ENCODE data around the gene RPP38.

The RPP38 gene

GRCh38 chr10:15131330-15131729, 34.2 kb downstream of the RPP38 start:
- Mint-ChIP-seq H3K27ac (no peak overlapping the region), H3K4me3 (no peak overlapping the region), H3K36me3 (peaks cover 67% of the 10 kb centered on the region), H3K9me3 (no peaks in the 10 kb centered on the region), H3K4me1 (no peaks in the 10 kb centered on the region), H3K27me3 (no peaks in the 10 kb centered on the region)
- no peak for ATAC-seq

GRCh38 chr10:15136129-15137035, 39.2 kb downstream of the RPP38 start:
- Mint-ChIP-seq H3K27ac (peak overlapping the region; percentile 30), H3K4me1 (peaks cover 21% of the 10 kb centered on the region), H3K36me3 (peaks cover 49% of the 10 kb centered on the region), H3K9me3 (no peaks in the 10 kb centered on the region), H3K4me3 (no peak overlapping the region), H3K27me3 (no peaks in the 10 kb centered on the region)
- no peak for ATAC-seq

- Mint-ChIP-seq H3K27ac (peak overlapping the region; percentile 30), H3K4me3 (no peak overlapping the region), H3K9me3 (no peaks in the 10 kb centered on the region), H3K36me3 (peaks cover 46% of the 10 kb centered on the region), H3K27me3 (no peaks in the 10 kb centered on the region), H3K4me1 (peaks cover 27% of the 10 kb centered on the region)
- ATAC-seq = no peak
Measured at GRCh38 chr10:15137036-15137359, 39.8 kb downstream of the RPP38 start.

GRCh38 chr10:15137636-15138035, 40.5 kb downstream of the RPP38 start:
- H3K27me3 Mint-ChIP-seq = no peaks in the 10 kb centered on the region
- no peaks in the 10 kb centered on the region for H3K9me3 Mint-ChIP-seq
- H3K27ac Mint-ChIP-seq = peak overlapping the region; percentile 52
- peaks cover 46% of the 10 kb centered on the region for H3K36me3 Mint-ChIP-seq
- ATAC-seq = no peak
- no peak overlapping the region for H3K4me3 Mint-ChIP-seq
- peaks cover 32% of the 10 kb centered on the region for H3K4me1 Mint-ChIP-seq

GRCh38 chr10:15140698-15141097, 43.5 kb downstream of the RPP38 start:
- no peak for ATAC-seq
- H3K4me1 Mint-ChIP-seq = peaks cover 32% of the 10 kb centered on the region
- no peaks in the 10 kb centered on the region for H3K27me3 Mint-ChIP-seq
- H3K36me3 Mint-ChIP-seq = peaks cover 17% of the 10 kb centered on the region
- no peaks in the 10 kb centered on the region for H3K9me3 Mint-ChIP-seq
- H3K4me3 Mint-ChIP-seq = peak overlapping the region; percentile 62
- peak overlapping the region; percentile 71 for H3K27ac Mint-ChIP-seq

GRCh38 chr10:15141136-15142054, 44.2 kb downstream of the RPP38 start:
- peak; percentile 99 for ATAC-seq
- Mint-ChIP-seq H3K4me1 (peaks cover 32% of the 10 kb centered on the region), H3K36me3 (peaks cover 10% of the 10 kb centered on the region), H3K27me3 (no peaks in the 10 kb centered on the region), H3K27ac (peak overlapping the region; percentile 71), H3K4me3 (peak overlapping the region; percentile 62), H3K9me3 (no peaks in the 10 kb centered on the region)

GRCh38 chr10:15144788-15145187, 47.6 kb downstream of the RPP38 start:
- H3K27ac Mint-ChIP-seq = peak overlapping the region; percentile 33
- no peaks in the 10 kb centered on the region for H3K27me3 Mint-ChIP-seq
- no peak overlapping the region for H3K4me3 Mint-ChIP-seq
- ATAC-seq = no peak
- H3K9me3 Mint-ChIP-seq = no peaks in the 10 kb centered on the region
- H3K4me1 Mint-ChIP-seq = peaks cover 26% of the 10 kb centered on the region
- no peaks in the 10 kb centered on the region for H3K36me3 Mint-ChIP-seq

- Mint-ChIP-seq H3K27me3 (no peaks in the 10 kb centered on the region), H3K36me3 (no peaks in the 10 kb centered on the region), H3K9me3 (no peaks in the 10 kb centered on the region), H3K27ac (peak overlapping the region; percentile 67), H3K4me1 (peaks cover 12% of the 10 kb centered on the region), H3K4me3 (no peak overlapping the region)
- no peak for ATAC-seq
Measured at GRCh38 chr10:15146366-15146765, 49.2 kb downstream of the RPP38 start.

- H3K27me3 Mint-ChIP-seq = no peaks in the 10 kb centered on the region
- no peaks in the 10 kb centered on the region for H3K4me1 Mint-ChIP-seq
- no peak overlapping the region for H3K4me3 Mint-ChIP-seq
- no peaks in the 10 kb centered on the region for H3K36me3 Mint-ChIP-seq
- H3K9me3 Mint-ChIP-seq = no peaks in the 10 kb centered on the region
- no peak for ATAC-seq
- no peak overlapping the region for H3K27ac Mint-ChIP-seq
Measured at GRCh38 chr10:15147594-15148392, 50.6 kb downstream of the RPP38 start.

GRCh38 chr10:15149042-15149771, 52.1 kb downstream of the RPP38 start:
- no peaks in the 10 kb centered on the region for H3K9me3 Mint-ChIP-seq
- H3K27ac Mint-ChIP-seq = no peak overlapping the region
- H3K27me3 Mint-ChIP-seq = no peaks in the 10 kb centered on the region
- no peak overlapping the region for H3K4me3 Mint-ChIP-seq
- no peak for ATAC-seq
- no peaks in the 10 kb centered on the region for H3K4me1 Mint-ChIP-seq
- H3K36me3 Mint-ChIP-seq = no peaks in the 10 kb centered on the region

- no peak overlapping the region for H3K4me3 Mint-ChIP-seq
- no peaks in the 10 kb centered on the region for H3K36me3 Mint-ChIP-seq
- no peaks in the 10 kb centered on the region for H3K27me3 Mint-ChIP-seq
- H3K9me3 Mint-ChIP-seq = no peaks in the 10 kb centered on the region
- ATAC-seq = no peak
- no peak overlapping the region for H3K27ac Mint-ChIP-seq
- H3K4me1 Mint-ChIP-seq = no peaks in the 10 kb centered on the region
Measured at GRCh38 chr10:15150563-15150962, 53.4 kb downstream of the RPP38 start.

GRCh38 chr10:15152556-15152955, 55.4 kb downstream of the RPP38 start:
- Mint-ChIP-seq H3K27ac (no peak overlapping the region), H3K4me1 (no peaks in the 10 kb centered on the region), H3K36me3 (no peaks in the 10 kb centered on the region), H3K27me3 (no peaks in the 10 kb centered on the region), H3K4me3 (no peak overlapping the region), H3K9me3 (no peaks in the 10 kb centered on the region)
- no peak for ATAC-seq
